ENCODE data around the gene GAREM1.

The GAREM1 gene

DNA sequence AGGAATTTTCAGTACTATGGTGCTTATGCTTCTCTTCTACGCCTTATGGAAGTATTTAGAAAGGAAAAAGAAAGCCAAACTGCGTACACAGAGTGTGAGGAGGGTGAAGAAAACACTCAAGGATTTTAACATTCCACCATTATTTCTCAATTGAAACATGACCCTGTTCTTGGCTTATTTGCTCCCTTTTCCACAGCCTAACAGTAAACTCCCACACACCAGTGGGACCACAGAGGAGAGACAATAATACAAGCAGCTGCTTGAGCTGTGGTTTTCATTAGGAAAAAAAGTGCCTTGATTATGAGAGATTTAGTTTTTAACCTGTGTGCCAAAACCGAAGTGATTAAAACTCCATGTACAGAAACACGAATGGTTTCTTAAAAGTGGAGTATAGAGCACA is 146.5 kb downstream of the GAREM1 start:
- no peak overlapping the region for H2AK5ac ChIP-seq (ENCODE audit: low read depth, low read length)
- H4K91ac ChIP-seq (ENCODE audit: low read depth, low read length, poor library complexity) = no peak overlapping the region
- H3K4me3 ChIP-seq (ENCODE audit: low read length in 2 of 2) = no peak overlapping the region
- no peak for DNase-seq (ENCODE audit: low spot score)
- H3K4me1 ChIP-seq (ENCODE audit: control insufficient read depth in 2 of 2, insufficient read depth in 1 of 2, low read depth in 1 of 2, low read length in 2 of 2) = peaks cover 8 to 15% of the 10 kb centered on the region in 2 donors
- H3K4ac ChIP-seq (ENCODE audit: low read length) = no peak overlapping the region
- H2BK15ac ChIP-seq (ENCODE audit: low read length) = no peak overlapping the region
- no peak overlapping the region for H2BK12ac ChIP-seq (ENCODE audit: low read length)
- no peak overlapping the region for H2BK120ac ChIP-seq (ENCODE audit: low read depth, low read length)
- no peak overlapping the region for H3K27ac ChIP-seq (replicated peaks; ENCODE audit: low read length)
- H3K27me3 ChIP-seq (ENCODE audit: control insufficient read depth in 3 of 3, insufficient read depth in 3 of 3, low read depth in 1 of 3, low read length in 3 of 3) = no peaks in the 10 kb centered on the region
- no peaks in the 10 kb centered on the region for H3K9me3 ChIP-seq (replicated peaks in 1 of 2; ENCODE audit: control insufficient read depth in 2 of 2, insufficient read depth in 1 of 2, low read depth in 1 of 2, low read length in 2 of 2)
- no peak overlapping the region for H3K14ac ChIP-seq (ENCODE audit: low read length)
- no peaks in the 10 kb centered on the region for H3K36me3 ChIP-seq (replicated peaks in 1 of 2; ENCODE audit: control insufficient read depth in 2 of 2, insufficient read depth in 2 of 2, low read length in 2 of 2)
- no peaks in the 10 kb centered on the region for H3K79me1 ChIP-seq (ENCODE audit: low read depth, low read length)
- H3K9ac ChIP-seq (ENCODE audit: low read depth, low read length, poor library complexity) = no peak overlapping the region
- H3K18ac ChIP-seq (ENCODE audit: low read length) = no peak overlapping the region
- H3K4me2 ChIP-seq (ENCODE audit: insufficient read depth, low read length, poor library complexity, severe bottlenecking) = no peak overlapping the region
- H2AFZ ChIP-seq (ENCODE audit: low read length) = no peak overlapping the region
- no peak overlapping the region for H3K23ac ChIP-seq (ENCODE audit: low read depth, low read length, poor library complexity)
- H4K8ac ChIP-seq (ENCODE audit: low read depth, low read length) = no peak overlapping the region
- no peak overlapping the region for H2BK5ac ChIP-seq (ENCODE audit: low read length)
- no CpG with 5 or more reads among the region's 4 CpGs for WGBS, 2 donors (ENCODE audit: extremely low coverage in 2 of 2, insufficient read length in 2 of 2, insufficient replicate concordance in 1 of 2)

GRCh38 chr18:32321826-32322225 is 148.9 kb downstream of the GAREM1 start:
- Histone ChIP-seq H2BK120ac (ENCODE audit: low read depth, low read length) (no peak overlapping the region), H3K4me3 (ENCODE audit: low read length in 2 of 2) (no peak overlapping the region), H4K8ac (ENCODE audit: low read depth, low read length) (no peak overlapping the region), H2BK15ac (ENCODE audit: low read length) (no peak overlapping the region), H2AFZ (ENCODE audit: low read length) (no peak overlapping the region), H2BK12ac (ENCODE audit: low read length) (no peak overlapping the region), H3K27ac (replicated peaks; ENCODE audit: low read length) (no peak overlapping the region), H3K4me2 (ENCODE audit: insufficient read depth, low read length, poor library complexity, severe bottlenecking) (no peak overlapping the region), H3K36me3 (replicated peaks in 1 of 2; ENCODE audit: control insufficient read depth in 2 of 2, insufficient read depth in 2 of 2, low read length in 2 of 2) (no peaks in the 10 kb centered on the region), H2AK5ac (ENCODE audit: low read depth, low read length) (no peak overlapping the region), H3K18ac (ENCODE audit: low read length) (no peak overlapping the region), H3K9me3 (replicated peaks in 1 of 2; ENCODE audit: control insufficient read depth in 2 of 2, insufficient read depth in 1 of 2, low read depth in 1 of 2, low read length in 2 of 2) (no peaks in the 10 kb centered on the region), H3K14ac (ENCODE audit: low read length) (no peak overlapping the region), H3K4ac (ENCODE audit: low read length) (no peak overlapping the region), H3K27me3 (ENCODE audit: control insufficient read depth in 3 of 3, insufficient read depth in 3 of 3, low read depth in 1 of 3, low read length in 3 of 3) (no peaks in the 10 kb centered on the region), H3K4me1 (ENCODE audit: control insufficient read depth in 2 of 2, insufficient read depth in 1 of 2, low read depth in 1 of 2, low read length in 2 of 2) (peaks cover 11 to 18% of the 10 kb centered on the region in 2 donors), H3K23ac (ENCODE audit: low read depth, low read length, poor library complexity) (no peak overlapping the region), H2BK5ac (ENCODE audit: low read length) (no peak overlapping the region), H3K9ac (ENCODE audit: low read depth, low read length, poor library complexity) (no peak overlapping the region), H4K91ac (ENCODE audit: low read depth, low read length, poor library complexity) (no peak overlapping the region), H3K79me1 (ENCODE audit: low read depth, low read length) (no peaks in the 10 kb centered on the region)
- DNase-seq (ENCODE audit: low spot score) = no peak
- WGBS, 2 donors (ENCODE audit: extremely low coverage in 2 of 2, insufficient read length in 2 of 2, insufficient replicate concordance in 1 of 2) = no CpG with 5 or more reads among the region's 1 CpG

- no peak overlapping the region for H2AK5ac ChIP-seq (ENCODE audit: low read depth, low read length)
- H2BK120ac ChIP-seq (ENCODE audit: low read depth, low read length) = no peak overlapping the region
- no peak overlapping the region for H3K18ac ChIP-seq (ENCODE audit: low read length)
- H3K4ac ChIP-seq (ENCODE audit: low read length) = no peak overlapping the region
- no peak overlapping the region for H3K27ac ChIP-seq (replicated peaks; ENCODE audit: low read length)
- no peak overlapping the region for H3K23ac ChIP-seq (ENCODE audit: low read depth, low read length, poor library complexity)
- no peak overlapping the region for H3K4me3 ChIP-seq (ENCODE audit: low read length in 2 of 2)
- H3K14ac ChIP-seq (ENCODE audit: low read length) = no peak overlapping the region
- peaks cover 5 to 7% of the 10 kb centered on the region in 2 donors for H3K4me1 ChIP-seq (ENCODE audit: control insufficient read depth in 2 of 2, insufficient read depth in 1 of 2, low read depth in 1 of 2, low read length in 2 of 2)
- no peak overlapping the region for H4K91ac ChIP-seq (ENCODE audit: low read depth, low read length, poor library complexity)
- no peak overlapping the region for H2BK15ac ChIP-seq (ENCODE audit: low read length)
- no peaks in the 10 kb centered on the region for H3K9me3 ChIP-seq (replicated peaks in 1 of 2; ENCODE audit: control insufficient read depth in 2 of 2, insufficient read depth in 1 of 2, low read depth in 1 of 2, low read length in 2 of 2)
- DNase-seq (ENCODE audit: low spot score) = no peak
- no peak overlapping the region for H2AFZ ChIP-seq (ENCODE audit: low read length)
- no peaks in the 10 kb centered on the region for H3K79me1 ChIP-seq (ENCODE audit: low read depth, low read length)
- H3K9ac ChIP-seq (ENCODE audit: low read depth, low read length, poor library complexity) = no peak overlapping the region
- no peak overlapping the region for H2BK12ac ChIP-seq (ENCODE audit: low read length)
- no peak overlapping the region for H4K8ac ChIP-seq (ENCODE audit: low read depth, low read length)
- H3K4me2 ChIP-seq (ENCODE audit: insufficient read depth, low read length, poor library complexity, severe bottlenecking) = no peak overlapping the region
- H3K36me3 ChIP-seq (replicated peaks in 1 of 2; ENCODE audit: control insufficient read depth in 2 of 2, insufficient read depth in 2 of 2, low read length in 2 of 2) = no peaks in the 10 kb centered on the region
- H2BK5ac ChIP-seq (ENCODE audit: low read length) = no peak overlapping the region
- H3K27me3 ChIP-seq (ENCODE audit: control insufficient read depth in 3 of 3, insufficient read depth in 3 of 3, low read depth in 1 of 3, low read length in 3 of 3) = no peaks in the 10 kb centered on the region
Measured at GRCh38 chr18:32319084-32319483, 151.6 kb downstream of the GAREM1 start.

- Histone ChIP-seq H3K4me2 (ENCODE audit: insufficient read depth, low read length, poor library complexity, severe bottlenecking) (no peak overlapping the region), H3K18ac (ENCODE audit: low read length) (no peak overlapping the region), H3K4ac (ENCODE audit: low read length) (no peak overlapping the region), H4K91ac (ENCODE audit: low read depth, low read length, poor library complexity) (no peak overlapping the region), H3K27me3 (ENCODE audit: control insufficient read depth in 3 of 3, insufficient read depth in 3 of 3, low read depth in 1 of 3, low read length in 3 of 3) (no peaks in the 10 kb centered on the region), H3K27ac (replicated peaks; ENCODE audit: low read length) (no peak overlapping the region), H3K14ac (ENCODE audit: low read length) (no peak overlapping the region), H2BK15ac (ENCODE audit: low read length) (no peak overlapping the region), H3K4me3 (ENCODE audit: low read length in 2 of 2) (no peak overlapping the region), H3K23ac (ENCODE audit: low read depth, low read length, poor library complexity) (no peak overlapping the region), H2AK5ac (ENCODE audit: low read depth, low read length) (no peak overlapping the region), H2AFZ (ENCODE audit: low read length) (no peak overlapping the region), H3K79me1 (ENCODE audit: low read depth, low read length) (no peaks in the 10 kb centered on the region), H2BK120ac (ENCODE audit: low read depth, low read length) (no peak overlapping the region), H3K9me3 (replicated peaks in 1 of 2; ENCODE audit: control insufficient read depth in 2 of 2, insufficient read depth in 1 of 2, low read depth in 1 of 2, low read length in 2 of 2) (no peaks in the 10 kb centered on the region), H2BK12ac (ENCODE audit: low read length) (no peak overlapping the region), H2BK5ac (ENCODE audit: low read length) (no peak overlapping the region), H3K9ac (ENCODE audit: low read depth, low read length, poor library complexity) (no peak overlapping the region), H4K8ac (ENCODE audit: low read depth, low read length) (no peak overlapping the region), H3K36me3 (replicated peaks in 1 of 2; ENCODE audit: control insufficient read depth in 2 of 2, insufficient read depth in 2 of 2, low read length in 2 of 2) (no peaks in the 10 kb centered on the region), H3K4me1 (ENCODE audit: control insufficient read depth in 2 of 2, insufficient read depth in 1 of 2, low read depth in 1 of 2, low read length in 2 of 2) (peaks cover 3 to 4% of the 10 kb centered on the region in 2 donors)
- WGBS, 2 donors (ENCODE audit: extremely low coverage in 2 of 2, insufficient read length in 2 of 2, insufficient replicate concordance in 1 of 2) = no CpG with 5 or more reads among the region's 4 CpGs
- no peak for DNase-seq (ENCODE audit: low spot score)
Measured at GRCh38 chr18:32318581-32318980, 152.1 kb downstream of the GAREM1 start.

Measured in neuronal stem cell (in vitro differentiated cells).